B cell (primary cell): Measurements from ENCODE around the gene EDC4. TPM values are rescaled to one million over a fixed set of nuclear protein-coding genes. Genes with fewer than 3 reads are reported as not detected.

Experiments used
- ATAC-seq: fragments of 200-7000 bp; cut with Tn5 transposase; one replicate; pipeline ENCODE4 v1.10.0; 2021; ENCODE audit warnings: low read depth, mild to moderate bottlenecking, moderate number of reproducible peaks, moderate library complexity
- CTCF ChIA-PET: fragments of 350-600 bp; sonication (Branson Sonifier 250); formaldehyde crosslinking; loops from one replicate; lab custom pipeline; 2021; ENCODE audit warnings: antibody characterized with exemption, inconsistent platforms; lab: Charles Lee
- POLR2A ChIA-PET: fragments of 350-600 bp; sonication (Branson Sonifier 250); formaldehyde crosslinking; loops from one replicate; lab custom pipeline; 2021; ENCODE audit warnings: antibody characterized with exemption; lab: Charles Lee
- DNase-seq: peaks from one replicate; pipeline ENCODE4 v3.0.0; 2013
- H2AFZ ChIP-seq: 2 replicates; pipeline ENCODE4 v1.6.1; 2012; ENCODE audit warnings: mild to moderate bottlenecking, low read depth, low read length; ENCODE audit not compliant: insufficient read depth, poor library complexity, severe bottlenecking
- H3K27ac ChIP-seq, 2 donors: 1 replicate in 1 of 2; 2 replicates in 1 of 2; pipeline ENCODE4 v1.5.1; 2012 to 2013; ENCODE audit warnings: low read length in 2 of 2, mild to moderate bottlenecking in 2 of 2, moderate library complexity in 1 of 2
- H3K27me3 ChIP-seq, 4 experiments: fragments of 200-600 bp in 1 of 4; sonication (generic) in 1 of 4; replicated peaks in 1 of 4; 1 replicate in 2 of 4; 2 replicates in 2 of 4; pipeline versions ENCODE4 v1.6.1 to v1.7.0; 2013 to 2016; ENCODE audit warnings: low read length in 3 of 4, mild to moderate bottlenecking in 2 of 4, mixed read lengths in 1 of 4, moderate library complexity in 1 of 4; ENCODE audit not compliant: insufficient read depth in 4 of 4, control insufficient read depth in 3 of 4; ENCODE audit errors: control extremely low read depth in 1 of 4
- H3K36me3 ChIP-seq, 2 experiments: replicated peaks in 1 of 2; 1 replicate in 1 of 2; 2 replicates in 1 of 2; pipeline versions ENCODE4 v1.6.1 to v1.7.1; 2013; ENCODE audit warnings: low read length in 1 of 2; ENCODE audit not compliant: insufficient read depth in 2 of 2, control insufficient read depth in 1 of 2; ENCODE audit errors: control extremely low read depth in 1 of 2, extremely low read depth in 1 of 2
- H3K4me1 ChIP-seq, 2 donors: fragments of 200-600 bp in 1 of 2; sonication (generic) in 1 of 2; 1 replicate in 1 of 2; 2 replicates in 1 of 2; pipeline versions ENCODE4 v1.5.1 to v1.6.1; 2013 to 2017; ENCODE audit warnings: low read length in 2 of 2; ENCODE audit not compliant: control insufficient read depth in 2 of 2, insufficient read depth in 2 of 2
- H3K4me2 ChIP-seq: replicated peaks from 2 replicates; pipeline ENCODE3; 2012; ENCODE audit warnings: mild to moderate bottlenecking, low read depth, low read length; ENCODE audit not compliant: poor library complexity, severe bottlenecking
- H3K4me3 ChIP-seq, 5 experiments: fragments of 200-600 bp in 1 of 5; sonication (generic) in 1 of 5; 1 replicate in 3 of 5; 2 replicates in 2 of 5; pipeline versions ENCODE4 v1.5.1 to v1.7.0; 2011 to 2016; ENCODE audit warnings: low read length in 4 of 5, mild to moderate bottlenecking in 4 of 5, low read depth in 2 of 5, control low read depth in 1 of 5, moderate library complexity in 1 of 5; ENCODE audit not compliant: insufficient read depth in 1 of 5; ENCODE audit errors: control extremely low read depth in 1 of 5, extremely low read depth in 1 of 5
- H3K79me2 ChIP-seq: fragments of 200-600 bp; sonication (generic); one replicate; pipeline ENCODE4 v1.6.0; 2016; ENCODE audit warnings: low read length; ENCODE audit not compliant: control insufficient read depth, insufficient read depth
- H3K9ac ChIP-seq: fragments of 200-600 bp; sonication (generic); 2 replicates; pipeline ENCODE4 v1.6.1; 2017; ENCODE audit warnings: mild to moderate bottlenecking, low read length, moderate library complexity
- H3K9me3 ChIP-seq, 3 donors: one replicate each; pipeline versions ENCODE4 v1.6.1 to v1.7.1; 2013; ENCODE audit warnings: low read length in 2 of 3; ENCODE audit not compliant: control insufficient read depth in 2 of 3, insufficient read depth in 1 of 3; ENCODE audit errors: control extremely low read depth in 1 of 3
- H4K20me1 ChIP-seq: 2 replicates; pipeline ENCODE4 v1.6.0; 2012; ENCODE audit warnings: mild to moderate bottlenecking, low read length; ENCODE audit not compliant: insufficient read depth, control insufficient read depth, poor library complexity, severe bottlenecking
- H3K27ac Mint-ChIP-seq: one replicate; pipeline ENCODE4 v1.8.0; 2021; ENCODE audit warnings: mixed read lengths
- H3K27me3 Mint-ChIP-seq: one replicate; pipeline ENCODE4 v1.8.0; 2021; ENCODE audit warnings: mixed read lengths
- H3K4me1 Mint-ChIP-seq: one replicate; pipeline ENCODE4 v1.8.0; 2021; ENCODE audit warnings: mixed read lengths
- H3K4me3 Mint-ChIP-seq: one replicate; pipeline ENCODE4 v1.8.0; 2021; ENCODE audit warnings: mixed read lengths
- H3K9me3 Mint-ChIP-seq: one replicate; pipeline ENCODE4 v1.8.0; 2022; ENCODE audit warnings: mixed read lengths; ENCODE audit not compliant: insufficient read depth
- CTCF ChIP-seq: fragments of 200-600 bp; IDR thresholded peaks from one replicate; pipeline ENCODE4 v1.8.0; 2022; ENCODE audit warnings: antibody characterized with exemption, mild to moderate bottlenecking
- EZH2 ChIP-seq: IDR thresholded peaks from 2 replicates; pipeline ENCODE4 v1.6.1; 2012; ENCODE audit warnings: borderline replicate concordance, low read depth, mild to moderate bottlenecking, moderate library complexity, low read length; ENCODE audit not compliant: insufficient read depth, poor library complexity, severe bottlenecking
- WGBS: methylation state at CpG from one replicate; pipeline ENCODE4 v1.1.5; 2013; ENCODE audit warnings: missing lambda C conversion rate; ENCODE audit not compliant: insufficient coverage; 5-methylcytosine and 5-hydroxymethylcytosine counted together
- intact Hi-C: fragments of 100-400 bp; cut with micrococcal nuclease; formaldehyde crosslinking; loops from one replicate; pipeline ENCODE4 v1.10.0; 2022
- polyA plus RNA-seq: library from polyadenylated mRNA; depleted of rRNA; stranded (reverse); fragments of >200 nt; gene quantifications from 2 replicates; pipeline ENCODE4 v1.2.3, GENCODE V29; 2012
- total RNA-seq, 2 donors: library from RNA; stranded (reverse); fragments of 120-200 nt in 1 of 2; gene quantifications; 1 replicate in 1 of 2; 2 replicates in 1 of 2; pipeline versions ENCODE4 v1.2.3 to v1.2.4, GENCODE V29; 2013 to 2022

Gene EDC4
- total and polyA plus RNA-seq, 2 donors (not counting 1 experiment from before 2014, with no cell fraction given), result 84.5 to 95.1 TPM

- CTCF ChIA-PET, result no interaction called here
These were observed 28.9 kb downstream of the EDC4 start for GRCh38 chr16:67901734-67902133.

GRCh38 chr16:67902831-67903230 is 30.0 kb downstream of the EDC4 start:
- DNase-seq (no peak), ATAC-seq (no peak)
- no peak overlapping the region for H3K27ac Mint-ChIP-seq
- H3K27me3 ChIP-seq, result no peaks in the 10 kb centered on the region
- peaks cover 26% of the 10 kb centered on the region for H4K20me1 ChIP-seq
- H3K4me3 ChIP-seq, result no peak overlapping the region
- intact Hi-C loops, result no loop called here
- CTCF ChIA-PET, result interaction anchor here (1.2 kb wide), 1 partner anchor 12 kb away, joined by 3 read pairs; no protein-coding TSS in a partner anchor
- H3K9ac ChIP-seq, result no peak overlapping the region
- no peak overlapping the region for H3K4me3 Mint-ChIP-seq
- no peaks in the 10 kb centered on the region for H3K9me3 ChIP-seq
- POLR2A ChIA-PET, result no interaction called here
- peaks cover 77% of the 10 kb centered on the region for H3K79me2 ChIP-seq
- H3K27ac ChIP-seq, result no peak overlapping the region
- peaks cover 1 to 11% of the 10 kb centered on the region in 2 experiments for H3K36me3 ChIP-seq
- H3K27me3 Mint-ChIP-seq, result no peaks in the 10 kb centered on the region
- H3K4me1 ChIP-seq, result no peaks in the 10 kb centered on the region
- TF ChIP-seq CTCF (no peak), EZH2 (no peak)
- no peaks in the 10 kb centered on the region for H3K9me3 Mint-ChIP-seq
- no peak overlapping the region for H3K4me2 ChIP-seq
- no peaks in the 10 kb centered on the region for H3K4me1 Mint-ChIP-seq
- H2AFZ ChIP-seq, result no peak overlapping the region
- WGBS, result 100% methylated on average over 1 of the region's 4 CpGs

More at GRCh38 chr16:67901734-67902133, 28.9 kb downstream of the EDC4 start:
- H3K27me3 ChIP-seq, result no peaks in the 10 kb centered on the region
- no peak overlapping the region for H2AFZ ChIP-seq
- DNase-seq, result no peak
- WGBS, result 100% methylated on average over 2 of the region's 5 CpGs
- H3K36me3 ChIP-seq, result peaks cover 1 to 11% of the 10 kb centered on the region in 2 experiments
- Mint-ChIP-seq H3K27ac (no peak overlapping the region), H3K4me1 (peaks cover 5% of the 10 kb centered on the region), H3K27me3 (no peaks in the 10 kb centered on the region), H3K4me3 (no peak overlapping the region), H3K9me3 (no peaks in the 10 kb centered on the region)
- H3K4me1 ChIP-seq, result no peaks in the 10 kb centered on the region
- TF ChIP-seq EZH2 (no peak), CTCF (no peak)
- H3K4me3 ChIP-seq, result no peak overlapping the region
- H4K20me1 ChIP-seq, result peaks cover 32% of the 10 kb centered on the region
- peaks cover 78% of the 10 kb centered on the region for H3K79me2 ChIP-seq
- H3K9me3 ChIP-seq, result no peaks in the 10 kb centered on the region
- ATAC-seq, result no peak
- no peak overlapping the region for H3K4me2 ChIP-seq
- POLR2A ChIA-PET, result no interaction called here
- intact Hi-C loops, result no loop called here
- H3K27ac ChIP-seq, result no peak overlapping the region
- no peak overlapping the region for H3K9ac ChIP-seq
